HCT116 (cell line): ENCODE measurements around the gene RANBP9. TPM values are rescaled to one million over a fixed set of nuclear protein-coding genes. Genes with fewer than 3 reads are reported as not detected.

Experiments used
- ATAC-seq: fragments of 200-7000 bp; cut with Tn5 transposase; 2 replicates; pipeline ENCODE4 v1.9.1; 2020; ENCODE audit warnings: mild to moderate bottlenecking, moderate library complexity
- BruUV-seq: library from RNA; stranded (reverse); fragments of 400-500 nt; replicated peaks from 2 replicates; lab custom pipeline; 2021; lab: Mats Ljungman, UMichigan
- CTCF ChIA-PET: fragments of 300-600 bp; sonication (Branson Sonifier 250); formaldehyde crosslinking; loops from one replicate; lab custom pipeline; 2021; ENCODE audit warnings: antibody characterized with exemption; lab: Charles Lee
- POLR2A ChIA-PET: fragments of 300-600, 350-600 bp; sonication (Branson Sonifier 250); formaldehyde crosslinking; loops from one replicate; lab custom pipeline; 2021; ENCODE audit warnings: antibody characterized with exemption; lab: Charles Lee
- RAD21 ChIA-PET, 2 experiments: fragments of 300-600 bp; sonication (Branson Sonifier 250); formaldehyde crosslinking; loops; one replicate each; lab custom pipeline; 2023; ENCODE audit warnings: low total read pairs in 2 of 2; ENCODE audit not compliant: uncharacterized antibody in 2 of 2, unreplicated experiment in 2 of 2, low non-redundant PET in 1 of 2; lab: Charles Lee
- DNase-seq: peaks from one replicate; pipeline ENCODE4 v3.0.0-alpha.2; 2010; ENCODE audit warnings: low read depth, low spot score
- H2AFZ ChIP-seq: fragments of 200-600 bp; shearing (Covaris generic), sonication (generic); 2 replicates; pipeline ENCODE4 v1.6.1; 2017; ENCODE audit warnings: low read depth, mixed run types, mixed read lengths, antibody characterized with exemption, low read length; ENCODE audit not compliant: poor library complexity, severe bottlenecking
- H3K27ac ChIP-seq: 2 replicates; pipeline ENCODE4 v1.5.1; 2012; ENCODE audit warnings: low read depth, low read length
- H3K27me3 ChIP-seq: fragments of 200-600 bp; sonication (generic); 2 replicates; pipeline ENCODE4 v1.6.1; 2016; ENCODE audit warnings: mixed run types, low read length, mixed read lengths; ENCODE audit not compliant: insufficient read depth
- H3K36me3 ChIP-seq, 2 experiments: fragments of 200-500 bp in 1 of 2; fragments of 200-600 bp in 1 of 2; sonication (Bioruptor generic) in 1 of 2; sonication (generic) in 1 of 2; 2 replicates each; pipeline versions ENCODE4 v1.5.1 to v1.6.1; 2014 to 2016; ENCODE audit warnings: low read length in 2 of 2, inconsistent platforms in 1 of 2, mixed read lengths in 1 of 2, mixed run types in 1 of 2; ENCODE audit not compliant: insufficient read depth in 2 of 2, control insufficient read depth in 1 of 2
- H3K4me1 ChIP-seq, 2 experiments: fragments of 200-600 bp in 1 of 2; sonication (generic) in 1 of 2; 2 replicates each; pipeline versions ENCODE4 v1.5.1 to v1.6.1; 2012 to 2017; ENCODE audit warnings: low read length in 2 of 2, inconsistent platforms in 1 of 2, mild to moderate bottlenecking in 1 of 2, mixed read lengths in 1 of 2, mixed run types in 1 of 2, moderate library complexity in 1 of 2; ENCODE audit not compliant: insufficient read depth in 2 of 2, control insufficient read depth in 1 of 2
- H3K4me2 ChIP-seq: fragments of 200-600 bp; sonication (generic); 2 replicates; pipeline ENCODE4 v1.6.1; 2017; ENCODE audit warnings: mixed run types, low read length, mixed read lengths
- H3K4me3 ChIP-seq, 2 experiments: fragments of 200-600 bp in 1 of 2; sonication (generic) in 1 of 2; replicated peaks in 1 of 2; 2 replicates each; pipeline ENCODE4 v1.5.1; 2011 to 2016; ENCODE audit warnings: low read length in 2 of 2, control low read depth in 1 of 2, low read depth in 1 of 2, mild to moderate bottlenecking in 1 of 2, mixed read lengths in 1 of 2, mixed run types in 1 of 2
- H3K79me2 ChIP-seq: fragments of 200-600 bp; sonication (generic); 2 replicates; pipeline ENCODE4 v1.6.1; 2017; ENCODE audit warnings: mild to moderate bottlenecking, mixed run types, low read length, moderate library complexity, mixed read lengths; ENCODE audit not compliant: insufficient read depth
- H3K9ac ChIP-seq: fragments of 200-600 bp; sonication (generic); 2 replicates; pipeline ENCODE4 v1.6.1; 2016; ENCODE audit warnings: low read length, mixed read lengths
- H3K9me2 ChIP-seq: fragments of 200-600 bp; sonication (generic), shearing (Covaris generic); 2 replicates; pipeline ENCODE4 v1.6.1; 2017; ENCODE audit warnings: mixed run types, mild to moderate bottlenecking, moderate library complexity; ENCODE audit not compliant: insufficient read depth
- H3K9me3 ChIP-seq, 2 experiments: fragments of 200-500 bp in 1 of 2; fragments of 200-600 bp in 1 of 2; sonication (Bioruptor generic) in 1 of 2; sonication (generic) in 1 of 2; 2 replicates each; pipeline ENCODE4 v1.6.1; 2014 to 2017; ENCODE audit warnings: low read length in 2 of 2, mixed read lengths in 2 of 2, inconsistent platforms in 1 of 2, low read depth in 1 of 2, mild to moderate bottlenecking in 1 of 2, mixed run types in 1 of 2, moderate library complexity in 1 of 2; ENCODE audit not compliant: control insufficient read depth in 1 of 2, insufficient read depth in 1 of 2
- H4K20me1 ChIP-seq: fragments of 200-600 bp; sonication (generic), shearing (Covaris generic); 2 replicates; pipeline ENCODE4 v1.6.1; 2017; ENCODE audit warnings: mixed run types, mild to moderate bottlenecking, moderate library complexity; ENCODE audit not compliant: insufficient read depth
- EGR1 ChIP-seq: IDR thresholded peaks from 2 replicates; pipeline ENCODE4 v1.6.1; 2012; ENCODE audit warnings: low read depth
- JUND ChIP-seq: IDR thresholded peaks from 2 replicates; pipeline ENCODE4 v1.6.1; 2012
- POLR2A ChIP-seq: IDR thresholded peaks from 2 replicates; pipeline ENCODE4 v1.7.0; 2011; ENCODE audit warnings: borderline replicate concordance; ENCODE audit not compliant: insufficient read depth, insufficient read length; ENCODE audit errors: extremely low read depth
- POLR2AphosphoS5 ChIP-seq: IDR thresholded peaks from 2 replicates; pipeline ENCODE4 v1.6.1; 2011; ENCODE audit warnings: mild to moderate bottlenecking, low read depth, low read length, moderate library complexity
- ZFX ChIP-seq: fragments of 450-650 bp; IDR thresholded peaks from 2 replicates; pipeline ENCODE4 v1.6.1; 2017
- intact Hi-C: fragments of 100-400 bp; cut with micrococcal nuclease; formaldehyde crosslinking; loops from 2 replicates; pipeline ENCODE4 v1.10.0; 2022
- total RNA-seq: library from RNA; stranded (reverse); gene quantifications from one replicate; pipeline ENCODE4 v1.2.1, GENCODE V29; 2021; ENCODE audit not compliant: unreplicated experiment
- TF ChIP-seq, protein P1 (sequence below): IDR thresholded peaks from 2 replicates; pipeline ENCODE4 v1.6.1; 2012
- TF ChIP-seq, protein P2 (sequence below): IDR thresholded peaks from 2 replicates; pipeline ENCODE4 v1.6.1; 2012; ENCODE audit warnings: low read depth

Gene RANBP9
- total RNA-seq, 1 experiment from 2014 or later, result 48.0 TPM

DNA sequence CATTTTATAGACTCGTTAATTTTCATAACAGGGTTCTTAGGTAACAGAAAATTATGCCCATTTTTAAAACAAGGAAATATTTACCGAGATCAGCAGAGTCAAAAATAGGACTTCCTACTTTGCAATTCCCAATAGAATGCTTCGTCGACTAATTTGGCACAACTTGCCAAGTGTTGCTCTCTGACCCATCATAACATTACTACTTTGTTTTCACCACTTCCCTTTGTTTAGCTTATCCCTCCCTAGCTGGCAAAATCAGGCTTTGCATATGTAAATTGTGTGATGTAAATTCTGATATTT is 914 bp upstream of the RANBP9 start:
- peak overlapping the region; percentile 77 for H3K9ac ChIP-seq
- POLR2A ChIA-PET, result no interaction called here

More for the DNA sequence above, 914 bp upstream of the RANBP9 start:
- H3K4me2 ChIP-seq, result peak overlapping the region; percentile 87
- H4K20me1 ChIP-seq, result peaks cover 8% of the 10 kb centered on the region; the same call in 1 of the 2 replicates
- H3K9me2 ChIP-seq, result no peaks in the 10 kb centered on the region
- H3K4me1 ChIP-seq, result peaks cover 14 to 25% of the 10 kb centered on the region in 2 experiments; a peak in 3 of 4 replicates
- peak overlapping the region; percentile 92 for H3K27ac ChIP-seq
- BruUV-seq, result TSS peak; percentile 88
- RAD21 ChIA-PET, result no interaction called here
- CTCF ChIA-PET, result no interaction called here
- H3K79me2 ChIP-seq, result peaks cover 34% of the 10 kb centered on the region
- intact Hi-C loops, result no loop called here
- H3K27me3 ChIP-seq, result no peaks in the 10 kb centered on the region
- H3K4me3 ChIP-seq, result peak overlapping the region; percentile 58 to 64
- TF ChIP-seq, protein P1, sequence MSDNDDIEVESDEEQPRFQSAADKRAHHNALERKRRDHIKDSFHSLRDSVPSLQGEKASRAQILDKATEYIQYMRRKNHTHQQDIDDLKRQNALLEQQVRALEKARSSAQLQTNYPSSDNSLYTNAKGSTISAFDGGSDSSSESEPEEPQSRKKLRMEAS, result no peak
- TF ChIP-seq EGR1, result no peak
- TF ChIP-seq, protein P2, sequence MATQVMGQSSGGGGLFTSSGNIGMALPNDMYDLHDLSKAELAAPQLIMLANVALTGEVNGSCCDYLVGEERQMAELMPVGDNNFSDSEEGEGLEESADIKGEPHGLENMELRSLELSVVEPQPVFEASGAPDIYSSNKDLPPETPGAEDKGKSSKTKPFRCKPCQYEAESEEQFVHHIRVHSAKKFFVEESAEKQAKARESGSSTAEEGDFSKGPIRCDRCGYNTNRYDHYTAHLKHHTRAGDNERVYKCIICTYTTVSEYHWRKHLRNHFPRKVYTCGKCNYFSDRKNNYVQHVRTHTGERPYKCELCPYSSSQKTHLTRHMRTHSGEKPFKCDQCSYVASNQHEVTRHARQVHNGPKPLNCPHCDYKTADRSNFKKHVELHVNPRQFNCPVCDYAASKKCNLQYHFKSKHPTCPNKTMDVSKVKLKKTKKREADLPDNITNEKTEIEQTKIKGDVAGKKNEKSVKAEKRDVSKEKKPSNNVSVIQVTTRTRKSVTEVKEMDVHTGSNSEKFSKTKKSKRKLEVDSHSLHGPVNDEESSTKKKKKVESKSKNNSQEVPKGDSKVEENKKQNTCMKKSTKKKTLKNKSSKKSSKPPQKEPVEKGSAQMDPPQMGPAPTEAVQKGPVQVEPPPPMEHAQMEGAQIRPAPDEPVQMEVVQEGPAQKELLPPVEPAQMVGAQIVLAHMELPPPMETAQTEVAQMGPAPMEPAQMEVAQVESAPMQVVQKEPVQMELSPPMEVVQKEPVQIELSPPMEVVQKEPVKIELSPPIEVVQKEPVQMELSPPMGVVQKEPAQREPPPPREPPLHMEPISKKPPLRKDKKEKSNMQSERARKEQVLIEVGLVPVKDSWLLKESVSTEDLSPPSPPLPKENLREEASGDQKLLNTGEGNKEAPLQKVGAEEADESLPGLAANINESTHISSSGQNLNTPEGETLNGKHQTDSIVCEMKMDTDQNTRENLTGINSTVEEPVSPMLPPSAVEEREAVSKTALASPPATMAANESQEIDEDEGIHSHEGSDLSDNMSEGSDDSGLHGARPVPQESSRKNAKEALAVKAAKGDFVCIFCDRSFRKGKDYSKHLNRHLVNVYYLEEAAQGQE, result no peak
- no peak for TF ChIP-seq ZFX
- TF ChIP-seq JUND, result no peak
- TF ChIP-seq POLR2AphosphoS5, result no peak
- TF ChIP-seq POLR2A, result no peak
- no peaks in the 10 kb centered on the region for H3K36me3 ChIP-seq
- H2AFZ ChIP-seq, result peak overlapping the region; percentile 58
- ATAC-seq (no peak), DNase-seq (no peak)
- no peaks in the 10 kb centered on the region for H3K9me3 ChIP-seq
